GM06990 (cell line): ENCODE data around the gene HSF4.

ENCODE experiments used
- DNase-seq: peaks from one replicate; pipeline ENCODE4 v3.0.0-alpha.2; 2011; ENCODE audit not compliant: insufficient read length; ENCODE audit errors: extremely low read depth
- H3K27me3 ChIP-seq: replicated peaks from 2 replicates; pipeline ENCODE4 v1.6.0; 2011; ENCODE audit warnings: low read length; ENCODE audit not compliant: control insufficient read depth, insufficient read depth
- H3K36me3 ChIP-seq: 2 replicates; pipeline ENCODE4 v1.5.1; 2011; ENCODE audit warnings: low read length; ENCODE audit not compliant: control insufficient read depth, insufficient read depth
- H3K4me3 ChIP-seq: replicated peaks from 2 replicates; pipeline ENCODE4 v1.5.1; 2011; ENCODE audit warnings: low read depth, mild to moderate bottlenecking, control low read depth, low read length
- TF ChIP-seq, protein P1 (sequence below): IDR thresholded peaks from 2 replicates; pipeline ENCODE4 v1.5.1; 2011; ENCODE audit warnings: low read length, control low read depth, mild to moderate bottlenecking, inconsistent platforms; ENCODE audit not compliant: insufficient read depth, poor library complexity, severe bottlenecking

Gene HSF4

DNA sequence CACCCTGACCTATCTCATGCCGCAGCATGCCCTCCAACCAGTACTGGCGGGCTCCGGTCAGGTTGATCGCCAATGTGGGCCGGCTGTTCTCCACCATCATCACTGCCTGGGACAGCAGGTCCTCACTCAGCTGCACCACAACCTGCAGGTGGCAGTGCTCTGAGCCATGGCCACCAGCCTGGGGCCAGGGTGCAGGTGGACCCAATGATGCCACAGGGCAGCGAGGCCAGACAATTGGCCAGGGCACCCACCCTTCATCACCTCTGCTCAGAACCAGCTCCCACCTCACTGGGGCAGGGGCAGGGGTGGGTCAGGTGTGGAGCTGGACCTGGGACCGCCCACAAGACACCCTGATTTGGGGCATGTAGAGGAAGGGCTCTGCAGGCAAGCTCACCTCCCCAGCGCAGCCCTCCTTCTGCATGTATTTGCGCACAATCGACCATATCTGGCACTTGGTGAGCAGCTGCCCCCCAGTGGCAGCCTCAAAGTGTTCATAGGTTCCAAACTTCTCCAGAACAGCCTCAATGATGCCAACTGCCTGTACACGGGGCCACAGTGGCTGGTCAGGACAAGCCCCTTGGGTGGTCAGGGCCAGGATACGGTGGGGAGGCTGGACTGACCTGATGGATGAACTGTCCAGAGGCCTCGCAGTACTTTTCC, 15.0 kb downstream of the HSF4 start:
- H3K4me3 ChIP-seq, result no peak overlapping the region
- no peaks in the 10 kb centered on the region; the same call in 1 of the 2 replicates for H3K27me3 ChIP-seq
- TF ChIP-seq, protein P1, sequence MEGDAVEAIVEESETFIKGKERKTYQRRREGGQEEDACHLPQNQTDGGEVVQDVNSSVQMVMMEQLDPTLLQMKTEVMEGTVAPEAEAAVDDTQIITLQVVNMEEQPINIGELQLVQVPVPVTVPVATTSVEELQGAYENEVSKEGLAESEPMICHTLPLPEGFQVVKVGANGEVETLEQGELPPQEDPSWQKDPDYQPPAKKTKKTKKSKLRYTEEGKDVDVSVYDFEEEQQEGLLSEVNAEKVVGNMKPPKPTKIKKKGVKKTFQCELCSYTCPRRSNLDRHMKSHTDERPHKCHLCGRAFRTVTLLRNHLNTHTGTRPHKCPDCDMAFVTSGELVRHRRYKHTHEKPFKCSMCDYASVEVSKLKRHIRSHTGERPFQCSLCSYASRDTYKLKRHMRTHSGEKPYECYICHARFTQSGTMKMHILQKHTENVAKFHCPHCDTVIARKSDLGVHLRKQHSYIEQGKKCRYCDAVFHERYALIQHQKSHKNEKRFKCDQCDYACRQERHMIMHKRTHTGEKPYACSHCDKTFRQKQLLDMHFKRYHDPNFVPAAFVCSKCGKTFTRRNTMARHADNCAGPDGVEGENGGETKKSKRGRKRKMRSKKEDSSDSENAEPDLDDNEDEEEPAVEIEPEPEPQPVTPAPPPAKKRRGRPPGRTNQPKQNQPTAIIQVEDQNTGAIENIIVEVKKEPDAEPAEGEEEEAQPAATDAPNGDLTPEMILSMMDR, result peak; percentile 14
- DNase-seq, result no peak
- no peaks in the 10 kb centered on the region; the same call in 1 of the 2 replicates for H3K36me3 ChIP-seq

DNA sequence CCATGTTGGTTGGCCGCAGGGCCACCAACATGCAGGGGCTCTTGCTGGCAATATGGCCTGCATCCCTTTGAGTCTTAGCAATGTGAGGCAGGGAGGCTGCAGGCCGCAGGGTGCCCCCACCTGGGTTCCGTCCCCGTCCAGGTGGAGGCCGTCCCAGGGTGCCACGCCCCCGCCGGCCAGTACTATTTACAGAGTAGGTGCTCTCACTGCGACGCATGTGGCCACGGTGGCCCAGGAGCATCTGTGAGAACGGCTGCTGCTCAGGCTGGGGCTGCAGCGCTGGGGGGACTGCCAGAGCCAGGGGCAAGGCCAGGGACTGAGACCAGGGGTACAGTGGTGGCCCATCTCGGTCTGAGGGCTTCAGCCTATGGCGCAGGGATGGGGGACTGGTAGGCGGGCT, 15.6 kb downstream of the HSF4 start:
- Histone ChIP-seq H3K36me3 (no peaks in the 10 kb centered on the region; the same call in 1 of the 2 replicates), H3K27me3 (no peaks in the 10 kb centered on the region; the same call in 1 of the 2 replicates), H3K4me3 (no peak overlapping the region)
- TF ChIP-seq, protein P1, result no peak
- DNase-seq, result no peak

DNA sequence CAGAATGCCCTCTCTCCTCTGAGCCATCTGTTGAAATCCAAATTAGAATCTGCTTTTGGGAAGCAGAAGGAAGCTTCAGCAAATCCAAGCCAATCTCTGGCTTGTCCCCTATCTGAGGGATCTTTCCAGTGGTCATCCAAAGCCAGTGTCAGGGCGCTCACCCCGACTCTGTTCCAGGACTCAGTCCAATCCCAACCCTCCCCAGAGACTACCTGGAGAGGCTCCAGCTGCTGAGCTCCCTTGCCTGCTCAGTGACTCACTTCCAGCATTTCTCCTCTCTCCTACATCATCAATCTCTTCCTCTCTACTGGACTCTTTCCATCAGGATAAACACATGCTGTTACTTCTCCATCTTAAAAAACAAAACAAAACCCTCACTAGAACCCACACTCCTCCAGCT, 16.8 kb downstream of the HSF4 start:
- H3K36me3 ChIP-seq, result no peaks in the 10 kb centered on the region; the same call in 1 of the 2 replicates
- no peaks in the 10 kb centered on the region; the same call in 1 of the 2 replicates for H3K27me3 ChIP-seq
- no peak overlapping the region for H3K4me3 ChIP-seq
- TF ChIP-seq, protein P1, result no peak
- no peak for DNase-seq

DNA sequence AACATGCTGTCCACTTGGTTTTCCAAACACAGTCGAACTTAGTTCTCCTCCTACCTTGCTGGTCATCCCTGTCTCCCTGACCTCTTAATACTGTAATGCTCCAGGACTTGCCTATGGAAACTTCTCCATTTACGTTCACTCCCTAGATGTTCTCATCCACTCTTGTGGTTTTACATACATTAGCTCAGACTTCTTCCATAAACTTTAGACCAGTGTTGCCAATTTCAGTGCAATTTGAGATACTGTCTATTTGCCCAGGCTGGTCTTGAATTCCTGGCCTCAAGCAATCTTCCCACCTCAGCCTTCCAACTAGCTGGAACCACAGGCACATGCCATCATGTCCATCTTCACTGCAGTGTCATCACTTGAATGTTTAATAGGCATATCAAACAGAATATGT, 17.7 kb downstream of the HSF4 start:
- TF ChIP-seq, protein P1, result no peak
- Histone ChIP-seq H3K27me3 (no peaks in the 10 kb centered on the region; the same call in 1 of the 2 replicates), H3K4me3 (peak overlapping the region; percentile 77; the same call in 1 of the 2 replicates), H3K36me3 (no peaks in the 10 kb centered on the region; the same call in 1 of the 2 replicates)
- no peak for DNase-seq

DNA sequence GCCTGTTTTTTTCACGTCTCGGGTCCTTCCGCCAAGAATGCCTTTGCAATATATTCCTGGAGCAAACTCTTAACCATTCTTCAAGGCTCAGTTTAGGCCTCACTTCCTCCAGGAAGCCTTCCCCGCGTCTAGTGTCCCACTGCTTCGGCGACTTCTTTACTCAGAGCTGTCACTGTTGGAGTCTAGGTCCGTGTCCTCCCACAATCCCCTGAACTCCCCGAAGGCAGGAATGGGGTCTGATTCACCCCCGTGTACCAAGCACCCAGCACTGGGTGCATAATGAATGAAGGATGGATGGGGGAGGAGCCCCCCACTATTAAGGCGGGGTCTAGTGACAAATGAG, 18.7 kb downstream of the HSF4 start:
- TF ChIP-seq, protein P1, result no peak
- Histone ChIP-seq H3K4me3 (peak overlapping the region; percentile 77), H3K27me3 (no peaks in the 10 kb centered on the region; the same call in 1 of the 2 replicates), H3K36me3 (no peaks in the 10 kb centered on the region; the same call in 1 of the 2 replicates)
- DNase-seq, result no peak
